HG03025 (cell line): ENCODE measurements around the gene NTN5.
"Not testable (repeated sequence)": the region's sequence is repeated elsewhere in the genome, so short reads cannot be mapped to it uniquely, and the experiment has no call there.

Experiments
- ATAC-seq: cut with Tn5 transposase; IDR thresholded peaks from one replicate; pipeline ENCODE4 v1.9.1; 2021; ENCODE audit warnings: mild to moderate bottlenecking, moderate library complexity; ENCODE audit not compliant: unreplicated experiment, low FRiP score

The NTN5 gene

GRCh38 chr19:48698046-48698445 lies 25.2 kb upstream of the NTN5 start:
- ATAC-seq, result no peak

- no peak for ATAC-seq
Measured at GRCh38 chr19:48696353-48697010, 23.7 kb upstream of the NTN5 start.

GRCh38 chr19:48695743-48696352 lies 23.0 kb upstream of the NTN5 start, which contains the start of gene FUT2:
TSS of gene FUT2 (plus strand) at chr19:48695971. CDS start at chr19:48702957, 6,986 bp downstream.
- ATAC-seq, result no peak

GRCh38 chr19:48693629-48694028 lies 20.8 kb upstream of the NTN5 start:
- ATAC-seq, result not testable (repeated sequence)

GRCh38 chr19:48689449-48689848 lies 16.6 kb upstream of the NTN5 start:
- no peak for ATAC-seq

GRCh38 chr19:48687776-48688175 lies 15.0 kb upstream of the NTN5 start:
- no peak for ATAC-seq

GRCh38 chr19:48686637-48687036 lies 13.8 kb upstream of the NTN5 start:
- not testable (repeated sequence) for ATAC-seq

- ATAC-seq, result no peak
Measured at GRCh38 chr19:48686088-48686487, 13.3 kb upstream of the NTN5 start.

GRCh38 chr19:48685583-48685982 lies 12.8 kb upstream of the NTN5 start:
- no peak for ATAC-seq

GRCh38 chr19:48683349-48683748 lies 10.5 kb upstream of the NTN5 start:
- no peak for ATAC-seq

- no peak for ATAC-seq
Measured at GRCh38 chr19:48681127-48681470, 8.3 kb upstream of the NTN5 start.

- no peak for ATAC-seq
Measured at GRCh38 chr19:48680436-48681126, 7.8 kb upstream of the NTN5 start.

GRCh38 chr19:48680006-48680405 lies 7.2 kb upstream of the NTN5 start:
- not testable (repeated sequence) for ATAC-seq

- ATAC-seq, result no peak
Measured at GRCh38 chr19:48678201-48678600, 5.4 kb upstream of the NTN5 start.

GRCh38 chr19:48676887-48677286 lies 4.1 kb upstream of the NTN5 start:
- ATAC-seq, result no peak

- no peak for ATAC-seq
Measured at GRCh38 chr19:48676487-48676886, 3.7 kb upstream of the NTN5 start.

- no peak for ATAC-seq
Measured at GRCh38 chr19:48674921-48675824, 2.4 kb upstream of the NTN5 start.

- no peak for ATAC-seq
Measured at GRCh38 chr19:48674216-48674809, 1.5 kb upstream of the NTN5 start.

- ATAC-seq, result no peak
Measured at GRCh38 chr19:48673436-48674100, 751 bp upstream of the NTN5 start.

GRCh38 chr19:48671446-48671995 lies 1.3 kb downstream of the NTN5 start:
- no peak for ATAC-seq
